Kidney epithelial cell (primary cell): Measurements from ENCODE around the gene DTWD2. TPM values are rescaled to one million over a fixed set of nuclear protein-coding genes. Genes with fewer than 3 reads are reported as not detected.

Experiments used
- DNase-seq: peaks from one replicate; pipeline ENCODE4 v3.0.0-alpha.2; 2010; ENCODE audit warnings: low read depth
- H3K27me3 ChIP-seq: 2 replicates; pipeline ENCODE4 v1.6.0; 2011; ENCODE audit warnings: low read length; ENCODE audit not compliant: control insufficient read depth, insufficient read depth
- H3K36me3 ChIP-seq: 2 replicates; pipeline ENCODE4 v1.5.1; 2011; ENCODE audit warnings: low read length; ENCODE audit not compliant: control insufficient read depth, insufficient read depth
- H3K4me3 ChIP-seq: 2 replicates; pipeline ENCODE4 v1.5.1; 2011; ENCODE audit warnings: low read depth, mild to moderate bottlenecking, control low read depth, low read length
- CTCF ChIP-seq: IDR thresholded peaks from 2 replicates; pipeline ENCODE4 v1.5.1; 2011; ENCODE audit warnings: mild to moderate bottlenecking, moderate library complexity, low read length, control low read depth, inconsistent platforms; ENCODE audit not compliant: insufficient read depth, poor library complexity, severe bottlenecking
- total RNA-seq: library from RNA; depleted of rRNA; stranded (reverse); fragments of >200 nt; gene quantifications from 2 replicates; pipeline ENCODE4 v1.2.3, GENCODE V29; 2015

Gene DTWD2
- total RNA-seq, 1 donor from 2014 or later = 7.9 TPM

- Histone ChIP-seq H3K36me3 (no peaks in the 10 kb centered on the region), H3K27me3 (no peaks in the 10 kb centered on the region), H3K4me3 (no peak overlapping the region)
- DNase-seq = no peak
- TF ChIP-seq CTCF = no peak
Measured at GRCh38 chr5:118990582-118990981, 2.2 kb upstream of the DTWD2 start.

GRCh38 chr5:118989816-118990215, 1.5 kb upstream of the DTWD2 start:
- H3K27me3 ChIP-seq = no peaks in the 10 kb centered on the region
- H3K4me3 ChIP-seq = no peak overlapping the region
- H3K36me3 ChIP-seq = no peaks in the 10 kb centered on the region
- TF ChIP-seq CTCF = no peak
- DNase-seq = no peak

GRCh38 chr5:118988866-118989180, 476 bp upstream of the DTWD2 start:
- Histone ChIP-seq H3K27me3 (no peaks in the 10 kb centered on the region), H3K36me3 (no peaks in the 10 kb centered on the region), H3K4me3 (peak overlapping the region; percentile 86)
- TF ChIP-seq CTCF = no peak
- DNase-seq = no peak

- Histone ChIP-seq H3K4me3 (no peak overlapping the region), H3K36me3 (no peaks in the 10 kb centered on the region), H3K27me3 (no peaks in the 10 kb centered on the region)
- no peak for DNase-seq
- TF ChIP-seq CTCF = no peak
Measured at GRCh38 chr5:118984602-118985001, 3.7 kb downstream of the DTWD2 start.

GRCh38 chr5:118981783-118982182, 6.6 kb downstream of the DTWD2 start:
- DNase-seq = no peak
- TF ChIP-seq CTCF = no peak
- H3K36me3 ChIP-seq = no peaks in the 10 kb centered on the region
- no peaks in the 10 kb centered on the region for H3K27me3 ChIP-seq
- H3K4me3 ChIP-seq = no peak overlapping the region

- H3K36me3 ChIP-seq = no peaks in the 10 kb centered on the region
- no peak for DNase-seq
- H3K27me3 ChIP-seq = no peaks in the 10 kb centered on the region
- no peak for TF ChIP-seq CTCF
- no peak overlapping the region for H3K4me3 ChIP-seq
Measured at GRCh38 chr5:118980438-118980837, 7.9 kb downstream of the DTWD2 start.
